PC-9 (cell line): ENCODE results near the gene ANKS1B.

ENCODE experiments used
- CTCF ChIP-seq: fragments of 200-600 bp; sonication (generic); conservative IDR thresholded peaks from 2 replicates; pipeline ENCODE4 v1.6.1; 2017; ENCODE audit warnings: mixed run types, antibody characterized with exemption, mild to moderate bottlenecking, moderate library complexity
- EZH2 ChIP-seq: fragments of 200-600 bp; sonication (generic); IDR thresholded peaks from 2 replicates; pipeline ENCODE4 v1.8.0; 2017; ENCODE audit warnings: antibody characterized with exemption, low read depth

GRCh38 chr12:99522456-99522855, 462.3 kb downstream of the ANKS1B start:
- no peak for TF ChIP-seq CTCF
- TF ChIP-seq EZH2 = no peak
